Esophagus (tissue), 2 donors: ENCODE results near the gene SLBP. TPM values are rescaled to one million over a fixed set of nuclear protein-coding genes. Genes with fewer than 3 reads are reported as not detected.

Source experiments
- H3K27ac ChIP-seq, 2 donors: one replicate each; pipeline ENCODE4 v1.5.1; 2013; ENCODE audit warnings: low read depth in 2 of 2, mild to moderate bottlenecking in 2 of 2, inconsistent platforms in 1 of 2, low read length in 1 of 2, moderate library complexity in 1 of 2
- H3K27me3 ChIP-seq, 2 donors: one replicate each; pipeline ENCODE4 v1.6.1; 2013; ENCODE audit warnings: low read length in 2 of 2, control low read depth in 1 of 2, mild to moderate bottlenecking in 1 of 2; ENCODE audit not compliant: insufficient read depth in 2 of 2, control insufficient read depth in 1 of 2
- H3K36me3 ChIP-seq, 2 donors: one replicate each; pipeline ENCODE4 v1.6.1; 2013; ENCODE audit warnings: low read length in 1 of 2; ENCODE audit not compliant: control insufficient read depth in 2 of 2, insufficient read depth in 2 of 2
- H3K4me1 ChIP-seq, 2 donors: one replicate each; pipeline ENCODE4 v1.6.1; 2013; ENCODE audit warnings: low read length in 1 of 2; ENCODE audit not compliant: control insufficient read depth in 2 of 2, insufficient read depth in 2 of 2
- H3K4me3 ChIP-seq, 2 donors: one replicate each; pipeline ENCODE4 v1.5.1; 2013; ENCODE audit warnings: low read length in 2 of 2, mild to moderate bottlenecking in 2 of 2, low read depth in 1 of 2, moderate library complexity in 1 of 2
- H3K9me3 ChIP-seq, 2 donors: one replicate each; pipeline ENCODE4 v1.6.1; 2013; ENCODE audit warnings: mild to moderate bottlenecking in 2 of 2, low read depth in 1 of 2, low read length in 1 of 2, moderate library complexity in 1 of 2; ENCODE audit not compliant: control insufficient read depth in 2 of 2, insufficient read depth in 1 of 2
- WGBS, 2 donors: extraction: QIAGEN DNeasy Blood & Tissue Kit; methylation state at CpG; one replicate each; pipeline ENCODE4 v1.1.7; 2013; 5-methylcytosine and 5-hydroxymethylcytosine counted together
- polyA plus RNA-seq, 2 donors: library from polyadenylated mRNA; stranded (reverse); fragments of 200-250 nt; gene quantifications; one replicate each; pipeline ENCODE4 v1.2.3, GENCODE V29; 2013
- donor health status: healthy with polysubstance abuse.
- donor health status: Bipolar disorder and iron deficiency.

SLBP gene
- polyA plus RNA-seq, 2 donors: 24.9 to 38.5 TPM

DNA sequence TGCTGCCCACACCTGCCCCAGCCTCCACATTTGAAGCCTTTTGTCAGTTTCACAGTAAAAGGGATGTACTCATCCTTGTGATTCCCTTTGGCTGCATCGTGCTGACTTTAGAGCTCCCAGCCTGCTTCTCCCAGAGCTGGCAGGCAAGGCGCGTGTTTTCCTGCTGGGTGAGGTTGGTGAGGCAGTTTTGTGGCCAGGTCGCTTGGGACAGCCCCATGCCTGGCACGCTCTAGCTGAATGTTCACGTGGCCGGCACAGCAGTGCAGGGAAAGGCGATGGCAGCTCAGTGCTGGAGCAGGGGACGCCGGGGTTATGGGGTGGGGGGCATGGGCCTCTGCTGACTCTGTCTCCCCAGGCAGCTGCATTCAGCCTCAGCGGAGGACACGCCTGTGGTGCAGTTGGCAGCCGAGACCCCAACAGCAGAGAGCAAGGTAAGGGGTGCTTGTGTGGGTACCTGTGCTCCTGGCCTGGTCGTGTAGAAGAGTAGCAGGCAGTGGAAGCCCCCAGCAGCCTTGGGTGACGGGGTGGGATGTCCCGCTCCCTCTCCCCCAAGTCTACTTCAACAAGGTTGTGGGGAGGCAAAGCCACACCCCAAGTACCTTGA, 18.5 kb upstream of the SLBP start:
- 93% methylated on average over 16 of the region's 16 CpGs for WGBS, 2 donors
- Histone ChIP-seq H3K27me3 (no peaks in the 10 kb centered on the region), H3K27ac (no peak overlapping the region), H3K9me3 (no peaks in the 10 kb centered on the region), H3K4me3 (no peak overlapping the region), H3K4me1 (peaks cover 2 to 18% of the 10 kb centered on the region in 2 donors), H3K36me3 (peaks cover 6 to 36% of the 10 kb centered on the region in 2 donors)

DNA sequence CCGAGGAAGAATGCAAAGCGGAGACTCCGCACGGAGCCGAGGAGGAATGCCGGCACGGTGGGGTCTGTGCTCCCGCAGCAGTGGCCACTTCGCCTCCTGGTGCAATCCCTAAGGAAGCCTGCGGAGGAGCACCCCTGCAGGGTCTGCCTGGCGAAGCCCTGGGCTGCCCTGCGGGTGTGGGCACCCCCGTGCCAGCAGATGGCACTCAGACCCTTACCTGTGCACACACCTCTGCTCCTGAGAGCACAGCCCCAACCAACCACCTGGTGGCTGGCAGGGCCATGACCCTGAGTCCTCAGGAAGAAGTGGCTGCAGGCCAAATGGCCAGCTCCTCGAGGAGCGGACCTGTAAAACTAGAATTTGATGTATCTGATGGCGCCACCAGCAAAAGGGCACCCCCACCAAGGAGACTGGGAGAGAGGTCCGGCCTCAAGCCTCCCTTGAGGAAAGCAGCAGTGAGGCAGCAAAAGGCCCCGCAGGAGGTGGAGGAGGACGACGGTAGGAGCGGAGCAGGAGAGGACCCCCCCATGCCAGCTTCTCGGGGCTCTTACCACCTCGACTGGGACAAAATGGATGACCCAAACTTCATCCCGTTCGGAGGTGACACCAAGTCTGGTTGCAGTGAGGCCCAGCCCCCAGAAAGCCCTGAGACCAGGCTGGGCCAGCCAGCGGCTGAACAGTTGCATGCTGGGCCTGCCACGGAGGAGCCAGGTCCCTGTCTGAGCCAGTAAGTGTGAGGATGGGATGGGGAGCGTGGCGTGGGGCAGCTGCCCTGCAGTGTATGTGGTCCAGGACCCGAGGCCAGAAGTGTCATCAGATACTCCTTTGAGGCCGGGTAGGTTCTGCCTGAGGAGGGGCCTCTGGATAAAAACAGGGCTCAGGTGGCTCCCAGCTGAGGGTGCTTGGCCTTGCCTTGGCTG, 16.2 kb upstream of the SLBP start:
- Histone ChIP-seq H3K4me3 (no peak overlapping the region), H3K4me1 (peaks cover 2 to 18% of the 10 kb centered on the region in 2 donors), H3K9me3 (no peaks in the 10 kb centered on the region), H3K36me3 (peaks cover 7 to 32% of the 10 kb centered on the region in 2 donors), H3K27ac (peak overlapping the region; percentile 55 to 79), H3K27me3 (no peaks in the 10 kb centered on the region)
- WGBS, 2 donors: 86 to 87% methylated on average over 31 of the region's 31 CpGs

DNA sequence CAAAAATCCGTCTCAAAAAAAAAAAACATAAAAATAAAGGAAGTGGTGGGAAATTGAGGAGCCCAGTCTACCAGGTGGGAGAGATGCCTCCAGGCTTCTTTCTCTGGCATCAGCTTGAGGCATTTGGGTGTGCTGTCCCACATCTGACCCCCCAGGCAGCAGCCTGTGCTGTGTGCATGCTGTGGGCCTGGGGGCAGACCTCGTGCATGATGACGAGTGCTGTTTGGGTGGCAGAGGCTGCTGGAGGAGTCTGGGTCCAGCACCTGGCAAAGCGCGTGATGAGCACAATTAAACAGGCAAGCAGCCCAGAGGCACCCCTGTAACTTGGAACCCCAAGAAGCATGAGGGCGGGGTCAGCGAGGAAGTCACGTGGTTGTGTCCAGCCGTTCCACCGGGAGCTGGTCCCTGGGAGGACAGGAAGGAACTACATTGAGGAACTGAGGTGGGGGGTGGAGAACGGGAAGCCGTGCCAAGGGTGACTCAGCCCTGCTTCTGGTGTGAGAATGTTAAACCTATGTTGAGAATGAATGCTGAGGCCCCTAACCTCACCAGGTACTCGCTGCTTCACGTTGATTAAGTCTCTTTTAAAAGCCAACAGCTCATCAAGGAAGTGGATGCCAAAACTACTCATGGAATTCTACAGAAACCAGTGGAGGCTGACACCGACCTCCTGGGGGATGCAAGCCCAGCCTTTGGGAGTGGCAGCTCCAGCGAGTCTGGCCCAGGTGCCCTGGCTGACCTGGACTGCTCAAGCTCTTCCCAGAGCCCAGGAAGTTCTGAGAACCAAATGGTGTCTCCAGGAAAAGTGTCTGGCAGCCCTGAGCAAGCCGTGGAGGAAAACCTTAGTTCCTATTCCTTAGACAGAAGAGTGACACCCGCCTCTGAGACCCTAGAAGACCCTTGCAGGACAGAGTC, 15.3 kb upstream of the SLBP start:
- H3K36me3 ChIP-seq: peaks cover 9 to 28% of the 10 kb centered on the region in 2 donors
- no peaks in the 10 kb centered on the region for H3K27me3 ChIP-seq
- H3K27ac ChIP-seq: peak overlapping the region; percentile 55 to 79
- 39 to 46% methylated on average over 18 of the region's 18 CpGs for WGBS, 2 donors
- no peaks in the 10 kb centered on the region for H3K9me3 ChIP-seq
- H3K4me3 ChIP-seq: peak overlapping the region in 1 of 2 donors; percentile 10
- peaks cover 2 to 18% of the 10 kb centered on the region in 2 donors for H3K4me1 ChIP-seq

DNA sequence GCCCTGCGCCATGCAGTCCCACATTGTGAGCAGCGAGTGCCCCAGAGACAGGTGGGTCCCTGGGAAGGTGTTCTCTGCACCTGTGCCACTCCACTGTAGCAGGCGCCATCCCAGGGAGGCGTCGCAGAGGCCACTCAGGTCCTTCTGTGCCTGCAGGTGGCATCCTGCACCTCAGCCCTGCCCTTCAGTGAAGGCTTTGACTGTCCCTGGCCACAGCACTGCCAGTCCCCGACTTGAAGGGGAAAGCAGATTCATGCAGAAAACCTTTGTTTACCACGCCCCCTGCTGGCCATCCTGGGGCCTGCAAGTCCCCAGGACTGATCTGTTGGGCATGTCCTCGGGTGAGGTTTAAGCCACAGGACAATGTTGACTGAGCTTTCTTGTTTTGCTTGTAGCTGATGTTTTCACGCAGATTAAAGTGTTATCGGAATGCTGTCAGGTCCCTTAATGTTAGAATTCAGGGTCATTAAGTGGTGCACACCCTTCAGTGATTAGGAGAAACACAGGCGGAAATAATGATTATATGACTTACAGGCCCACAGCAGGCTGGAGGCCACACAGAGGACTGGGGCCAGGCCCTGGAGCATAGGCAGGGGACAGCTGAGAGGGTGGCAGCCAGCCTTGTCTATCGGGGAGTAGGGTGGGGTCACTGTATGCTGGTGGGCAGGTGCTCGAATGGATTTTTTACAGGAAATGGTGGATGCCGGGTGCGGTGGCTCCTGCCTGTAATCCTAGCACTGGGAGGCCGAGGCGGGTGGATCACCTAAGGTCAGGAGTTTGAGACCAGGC, 14.2 kb upstream of the SLBP start:
- Histone ChIP-seq H3K4me3 (no peak overlapping the region), H3K27me3 (no peaks in the 10 kb centered on the region), H3K9me3 (no peaks in the 10 kb centered on the region), H3K36me3 (peaks cover 9 to 28% of the 10 kb centered on the region in 2 donors), H3K4me1 (peaks cover 9 to 25% of the 10 kb centered on the region in 2 donors), H3K27ac (peak overlapping the region; percentile 23 to 68)
- 49 to 54% methylated on average over 17 of the region's 17 CpGs for WGBS, 2 donors

DNA sequence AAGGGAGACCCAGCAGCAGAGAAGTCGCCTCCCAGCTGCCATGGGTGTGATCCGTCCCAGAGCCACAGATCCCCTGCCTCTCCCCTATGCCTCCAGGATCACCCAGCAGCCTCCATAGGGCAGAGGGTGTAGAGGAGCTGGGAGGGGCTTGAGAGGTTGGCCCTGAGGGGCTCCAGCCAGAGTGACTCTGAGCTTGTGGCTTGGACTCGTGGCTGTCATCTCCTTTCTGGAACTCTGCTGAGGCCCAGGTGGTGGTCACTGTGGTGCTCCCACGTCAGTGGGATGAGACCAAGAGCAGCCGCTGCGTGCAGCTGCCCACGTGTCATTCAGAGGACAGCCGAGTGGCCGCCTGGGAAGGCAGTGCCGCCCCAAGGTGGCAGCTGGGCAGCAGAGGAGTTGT, 13.4 kb upstream of the SLBP start:
- Histone ChIP-seq H3K9me3 (no peaks in the 10 kb centered on the region), H3K27me3 (no peaks in the 10 kb centered on the region), H3K27ac (no peak overlapping the region), H3K4me3 (no peak overlapping the region), H3K36me3 (peaks cover 6 to 22% of the 10 kb centered on the region in 2 donors), H3K4me1 (peaks cover 10 to 25% of the 10 kb centered on the region in 2 donors)
- WGBS, 2 donors: 90 to 94% methylated on average over 10 of the region's 10 CpGs

DNA sequence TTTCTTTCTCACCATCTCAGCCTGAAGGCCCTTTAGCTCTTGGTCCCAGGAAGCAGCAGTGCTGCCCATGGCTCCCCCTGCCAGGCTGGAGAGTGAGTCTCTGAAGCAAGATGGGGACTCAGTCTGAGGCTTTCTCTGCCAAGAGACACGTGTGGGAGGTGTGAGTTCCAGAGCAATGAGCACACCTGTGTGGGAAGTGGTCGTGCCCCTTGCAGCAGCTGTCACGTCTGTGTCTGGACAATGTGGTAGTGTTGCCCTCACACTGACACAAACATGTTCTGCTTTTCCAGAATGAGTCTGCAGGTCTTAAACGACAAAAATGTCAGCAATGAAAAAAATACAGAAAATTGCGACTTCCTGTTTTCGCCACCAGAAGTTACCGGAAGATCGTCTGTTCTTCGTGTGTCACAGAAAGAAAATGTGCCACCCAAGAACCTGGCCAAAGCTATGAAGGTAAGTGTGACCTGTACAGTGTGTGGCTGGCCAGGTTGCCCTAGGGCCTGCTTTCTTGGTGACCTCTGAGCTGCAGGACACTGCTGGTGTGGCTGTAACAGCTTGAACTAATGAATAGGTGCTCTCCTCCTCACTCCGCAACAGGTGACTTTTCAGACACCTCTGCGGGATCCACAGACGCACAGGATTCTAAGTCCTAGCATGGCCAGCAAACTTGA, 11.1 kb upstream of the SLBP start:
- Histone ChIP-seq H3K4me3 (peak overlapping the region in 1 of 2 donors; percentile 6), H3K9me3 (no peaks in the 10 kb centered on the region)

DNA sequence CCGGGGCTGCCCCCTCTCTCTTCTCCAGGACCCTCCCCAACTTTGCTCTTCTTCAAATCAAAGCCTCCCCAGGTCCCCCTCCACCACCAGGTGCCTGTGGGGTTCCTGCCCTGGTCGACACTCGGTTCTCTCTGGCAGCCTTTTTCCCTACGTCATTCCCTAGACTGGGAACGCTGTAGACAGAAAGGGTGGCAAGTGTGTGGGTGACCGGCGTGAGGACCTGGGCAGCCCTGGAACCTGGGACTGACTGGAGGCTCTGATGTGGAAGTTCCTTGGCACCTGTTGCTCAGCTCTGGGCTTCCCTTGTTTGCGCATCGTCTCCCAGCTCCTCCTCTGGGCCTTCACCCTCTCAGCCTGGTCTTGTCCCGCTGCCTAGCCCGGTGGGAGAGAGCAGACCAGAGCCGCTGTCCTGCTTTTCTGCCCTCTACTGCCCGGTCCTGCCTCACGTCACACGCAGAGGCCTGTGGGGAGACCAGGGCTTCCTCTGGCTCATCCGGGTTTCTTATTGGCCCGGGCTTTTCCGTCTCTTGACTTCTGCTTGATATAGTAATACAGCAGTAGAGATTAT, 10.5 kb upstream of the SLBP start:
- H3K9me3 ChIP-seq: no peaks in the 10 kb centered on the region
- H3K27ac ChIP-seq: peak overlapping the region; percentile 6 to 66
- WGBS, 2 donors: 46 to 54% methylated on average over 18 of the region's 18 CpGs
- H3K27me3 ChIP-seq: no peaks in the 10 kb centered on the region
- peaks cover 8 to 19% of the 10 kb centered on the region in 2 donors for H3K36me3 ChIP-seq
- H3K4me1 ChIP-seq: peaks cover 20 to 31% of the 10 kb centered on the region in 2 donors
- peak overlapping the region in 1 of 2 donors; percentile 74 for H3K4me3 ChIP-seq

More for the DNA sequence above, 11.1 kb upstream of the SLBP start:
- no peaks in the 10 kb centered on the region for H3K27me3 ChIP-seq
- WGBS, 2 donors: 68 to 72% methylated on average over 12 of the region's 12 CpGs
- peaks cover 17 to 30% of the 10 kb centered on the region in 2 donors for H3K4me1 ChIP-seq
- H3K36me3 ChIP-seq: peaks cover 8 to 16% of the 10 kb centered on the region in 2 donors
- peak overlapping the region; percentile 66 to 70 for H3K27ac ChIP-seq
